HG02885 (cell line): ENCODE measurements around the gene DENND2A.
"Not testable (repeated sequence)": the region's sequence is repeated elsewhere in the genome, so short reads cannot be mapped to it uniquely, and the experiment has no call there.

Source experiments
- ATAC-seq: cut with Tn5 transposase; IDR thresholded peaks from one replicate; pipeline ENCODE4 v1.9.1; 2021; ENCODE audit warnings: mild to moderate bottlenecking; ENCODE audit not compliant: unreplicated experiment, poor library complexity

The DENND2A gene, protein sequence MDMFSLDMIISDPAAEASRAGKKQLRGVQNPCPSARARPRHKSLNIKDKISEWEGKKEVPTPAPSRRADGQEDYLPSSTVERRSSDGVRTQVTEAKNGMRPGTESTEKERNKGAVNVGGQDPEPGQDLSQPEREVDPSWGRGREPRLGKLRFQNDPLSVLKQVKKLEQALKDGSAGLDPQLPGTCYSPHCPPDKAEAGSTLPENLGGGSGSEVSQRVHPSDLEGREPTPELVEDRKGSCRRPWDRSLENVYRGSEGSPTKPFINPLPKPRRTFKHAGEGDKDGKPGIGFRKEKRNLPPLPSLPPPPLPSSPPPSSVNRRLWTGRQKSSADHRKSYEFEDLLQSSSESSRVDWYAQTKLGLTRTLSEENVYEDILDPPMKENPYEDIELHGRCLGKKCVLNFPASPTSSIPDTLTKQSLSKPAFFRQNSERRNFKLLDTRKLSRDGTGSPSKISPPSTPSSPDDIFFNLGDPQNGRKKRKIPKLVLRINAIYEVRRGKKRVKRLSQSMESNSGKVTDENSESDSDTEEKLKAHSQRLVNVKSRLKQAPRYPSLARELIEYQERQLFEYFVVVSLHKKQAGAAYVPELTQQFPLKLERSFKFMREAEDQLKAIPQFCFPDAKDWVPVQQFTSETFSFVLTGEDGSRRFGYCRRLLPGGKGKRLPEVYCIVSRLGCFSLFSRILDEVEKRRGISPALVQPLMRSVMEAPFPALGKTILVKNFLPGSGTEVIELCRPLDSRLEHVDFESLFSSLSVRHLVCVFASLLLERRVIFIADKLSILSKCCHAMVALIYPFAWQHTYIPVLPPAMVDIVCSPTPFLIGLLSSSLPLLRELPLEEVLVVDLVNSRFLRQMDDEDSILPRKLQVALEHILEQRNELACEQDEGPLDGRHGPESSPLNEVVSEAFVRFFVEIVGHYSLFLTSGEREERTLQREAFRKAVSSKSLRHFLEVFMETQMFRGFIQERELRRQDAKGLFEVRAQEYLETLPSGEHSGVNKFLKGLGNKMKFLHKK

DNA sequence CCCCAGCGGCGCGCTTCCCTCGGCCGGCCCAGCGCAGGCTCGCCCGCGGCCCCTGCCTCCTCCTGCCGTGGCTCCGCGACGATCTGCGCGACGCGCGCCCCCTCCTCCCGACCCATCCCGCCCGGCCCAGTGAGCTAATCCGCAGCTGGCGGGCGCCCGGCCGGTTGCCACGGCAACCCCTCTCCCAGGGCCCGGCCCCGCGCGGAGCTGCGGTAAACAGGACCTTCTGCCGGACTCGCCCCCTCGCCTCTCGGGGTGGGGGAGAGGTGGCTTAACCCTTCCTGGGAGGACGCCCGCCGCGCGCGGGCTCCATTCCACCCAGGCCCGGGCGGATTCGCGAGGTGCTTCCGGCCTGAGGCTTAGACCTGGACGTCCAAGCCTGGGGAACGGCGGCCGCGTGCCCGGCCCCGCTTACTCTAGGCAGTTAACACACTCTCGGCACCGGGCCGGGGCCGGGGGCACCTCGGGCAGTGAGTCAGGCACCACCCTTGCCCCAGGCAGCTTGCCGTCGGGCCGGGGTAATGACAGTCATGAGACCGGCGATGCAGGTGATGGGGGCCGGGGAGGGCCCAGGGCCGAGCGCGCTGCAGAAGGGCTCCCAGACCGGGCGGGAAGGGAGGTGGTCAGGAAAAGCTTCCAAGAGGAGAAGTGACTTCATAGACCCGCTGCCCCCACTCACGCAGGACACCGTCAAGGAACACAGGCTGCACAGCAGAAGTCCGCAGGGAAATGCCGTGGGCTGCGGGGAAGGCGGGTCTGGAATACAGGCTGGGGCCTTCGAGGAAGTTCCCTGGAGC lies at the start of gene DENND2A:
DENND2A (minus strand) TSS at position 87 of the 797 bp plus-strand sequence. CDS start 38,416 bp downstream, outside the sequence.
- ATAC-seq: no peak

DNA sequence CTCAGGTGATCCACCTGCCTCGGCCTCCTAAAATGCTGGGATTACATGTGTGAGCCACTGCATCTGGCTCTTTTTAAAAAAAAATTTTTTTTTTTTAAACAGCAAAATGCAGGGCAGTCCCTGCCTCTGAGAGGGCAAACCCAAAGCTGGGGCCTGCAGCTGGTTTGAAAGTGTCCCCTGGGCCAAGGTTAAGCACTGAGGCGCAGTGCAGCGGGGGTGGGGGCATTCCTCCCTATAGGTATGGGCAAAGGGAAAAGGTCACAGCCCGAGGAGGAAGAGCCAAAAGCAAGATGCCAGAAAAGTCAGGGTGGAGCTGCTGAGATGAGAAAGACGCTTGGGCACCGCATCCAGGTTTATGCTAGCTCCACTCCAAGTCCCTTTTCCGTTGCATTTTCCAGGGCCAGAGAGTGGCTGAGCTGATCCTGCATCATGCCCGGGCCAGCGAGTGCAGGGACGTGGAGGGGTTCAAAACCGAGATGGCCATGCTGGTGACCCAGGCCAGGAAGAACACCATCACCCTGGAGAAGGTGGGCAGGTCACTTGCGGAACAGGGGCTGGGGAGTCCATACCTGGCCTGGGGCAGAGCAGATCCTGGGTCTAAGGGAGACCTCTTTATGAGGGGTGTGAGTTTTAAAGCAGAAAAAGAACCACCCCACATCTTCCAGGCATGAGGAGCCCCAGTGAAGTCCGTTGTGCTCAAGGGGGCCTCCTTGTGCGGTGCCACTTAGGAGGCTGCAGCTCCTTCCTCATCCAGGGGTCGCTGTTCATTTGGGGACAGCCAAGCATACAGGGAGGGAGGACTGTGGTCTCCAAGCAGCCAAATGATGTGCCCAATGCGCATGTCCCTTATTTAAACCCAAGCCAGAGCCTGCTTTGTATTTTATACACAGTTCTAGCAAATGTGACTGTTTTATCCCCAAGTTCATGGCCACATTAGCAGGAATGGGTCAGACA lies 48.9 kb upstream of the DENND2A start:
- no peak for ATAC-seq

DNA sequence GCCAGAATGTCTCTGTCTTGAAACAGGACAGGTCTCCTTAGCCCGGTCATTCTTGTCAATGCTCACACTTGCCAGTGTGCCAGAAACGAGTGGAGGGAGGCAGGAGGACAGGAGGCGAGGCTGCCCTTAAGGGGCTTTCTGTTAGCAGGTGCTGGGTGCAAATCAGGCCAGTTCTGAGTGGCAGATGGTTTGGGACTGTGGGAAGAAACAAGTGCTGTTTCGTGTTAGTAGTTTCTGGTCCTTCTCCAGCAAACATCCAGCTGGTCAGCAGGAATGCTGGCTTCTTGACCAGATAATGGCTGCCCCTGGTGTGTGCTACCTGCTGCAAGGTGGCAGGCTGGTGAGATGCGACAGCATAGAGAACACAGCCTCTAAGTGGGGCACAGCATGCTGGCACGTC lies 47.7 kb upstream of the DENND2A start:
- no peak for ATAC-seq

GRCh38 chr7:140686921-140687320 lies 46.3 kb upstream of the DENND2A start:
- no peak for ATAC-seq

DNA sequence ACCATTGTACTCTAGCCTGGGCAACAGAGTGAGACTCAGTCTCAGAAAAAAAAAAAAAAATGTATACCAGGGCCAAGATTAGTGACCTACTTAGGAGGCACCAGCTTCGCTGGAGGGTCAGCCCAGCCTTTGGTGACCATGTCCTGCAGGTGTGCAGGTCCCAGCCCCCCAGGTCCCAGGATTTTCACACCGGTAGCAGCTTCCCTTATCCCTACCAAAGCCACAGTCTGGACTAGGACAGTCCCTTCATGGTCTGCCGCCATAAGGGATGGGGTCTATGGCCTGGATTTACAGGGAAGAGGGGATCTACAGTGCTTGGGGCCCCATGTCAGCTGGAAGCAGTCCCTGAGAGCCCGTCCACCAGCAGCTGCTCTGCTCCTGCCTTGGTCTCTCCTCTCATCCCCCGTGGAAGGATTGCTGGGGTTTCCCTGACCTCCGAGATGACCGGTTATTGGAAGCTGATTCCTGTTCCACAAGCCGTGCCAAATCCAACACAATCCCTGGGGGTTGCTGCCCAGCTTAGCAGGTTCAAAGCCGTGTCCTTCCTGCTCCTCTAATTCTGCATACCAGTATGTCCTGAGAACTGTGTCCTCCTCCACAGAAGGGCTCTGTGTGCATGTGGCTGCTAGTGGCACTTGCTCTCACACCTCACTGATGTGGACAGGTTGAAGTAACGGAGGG lies 44.9 kb upstream of the DENND2A start:
- no peak for ATAC-seq

- no peak for ATAC-seq
Measured at GRCh38 chr7:140684066-140684950, 43.7 kb upstream of the DENND2A start.

DNA sequence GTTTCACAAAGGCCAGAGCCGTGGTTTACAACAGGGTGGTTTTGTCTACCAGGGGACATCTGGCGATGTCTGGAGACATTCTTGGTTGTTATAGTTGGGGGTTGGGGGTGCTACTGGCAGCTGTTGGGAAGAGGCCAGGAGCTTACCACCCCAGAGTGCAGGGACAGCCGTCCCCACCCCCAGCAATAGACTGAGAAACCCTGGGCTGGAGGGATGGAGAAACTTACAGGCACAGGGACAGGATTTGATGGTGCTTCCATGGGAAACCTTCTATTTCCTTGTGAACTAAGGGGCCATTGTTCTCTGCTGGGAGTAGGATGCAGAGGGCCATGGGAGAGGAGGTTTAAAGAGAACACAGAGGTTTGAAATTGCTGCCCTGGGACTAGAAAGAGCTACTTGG lies 43.0 kb upstream of the DENND2A start:
- no peak for ATAC-seq

GRCh38 chr7:140681766-140682165 lies 41.2 kb upstream of the DENND2A start:
- ATAC-seq: no peak

- ATAC-seq: no peak
Measured at GRCh38 chr7:140680886-140681285, 40.3 kb upstream of the DENND2A start.

GRCh38 chr7:140679186-140679585 lies 38.6 kb upstream of the DENND2A start:
- no peak for ATAC-seq

DNA sequence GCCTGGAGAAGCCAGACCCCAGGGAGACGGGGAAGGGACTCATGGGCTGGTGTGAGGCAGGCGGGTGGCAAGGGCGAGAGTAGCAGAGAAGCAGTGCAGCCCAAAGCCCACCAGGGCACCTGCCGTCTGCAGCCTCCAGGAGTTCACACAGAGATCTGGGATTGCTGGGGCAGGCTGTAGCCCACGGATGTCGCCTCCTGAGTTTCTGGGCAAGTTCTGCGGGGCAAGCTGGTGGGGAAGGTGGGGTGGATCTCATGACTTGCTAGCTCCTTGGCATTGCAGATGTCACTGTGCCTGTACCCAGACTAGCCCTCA lies 38.2 kb upstream of the DENND2A start:
- ATAC-seq: no peak

- no peak for ATAC-seq
Measured at GRCh38 chr7:140678081-140678815, 37.6 kb upstream of the DENND2A start.

- ATAC-seq: no peak
Measured at GRCh38 chr7:140677496-140677895, 36.9 kb upstream of the DENND2A start.

DNA sequence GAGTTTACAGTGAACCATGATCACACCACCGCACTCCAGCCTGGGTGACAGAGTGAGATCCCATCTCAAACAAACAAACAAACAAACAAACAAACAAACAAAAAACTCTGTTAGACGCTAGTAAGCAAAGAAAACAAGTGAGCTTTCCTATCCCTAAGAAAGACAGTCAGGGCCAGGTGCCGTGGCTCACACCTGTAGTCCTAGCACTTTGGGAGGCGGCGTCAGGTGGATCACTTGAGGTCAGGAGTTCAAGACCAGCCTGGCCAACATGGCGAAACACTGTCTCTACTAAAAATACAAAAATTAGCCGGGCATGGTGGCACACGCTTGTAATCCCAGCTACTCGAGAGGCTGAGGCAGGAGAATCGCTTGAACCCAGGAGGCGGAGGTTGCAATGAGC lies 36.3 kb upstream of the DENND2A start:
- not testable (repeated sequence) for ATAC-seq

GRCh38 chr7:140676306-140676705 lies 35.7 kb upstream of the DENND2A start:
- peak; percentile 67 for ATAC-seq

DNA sequence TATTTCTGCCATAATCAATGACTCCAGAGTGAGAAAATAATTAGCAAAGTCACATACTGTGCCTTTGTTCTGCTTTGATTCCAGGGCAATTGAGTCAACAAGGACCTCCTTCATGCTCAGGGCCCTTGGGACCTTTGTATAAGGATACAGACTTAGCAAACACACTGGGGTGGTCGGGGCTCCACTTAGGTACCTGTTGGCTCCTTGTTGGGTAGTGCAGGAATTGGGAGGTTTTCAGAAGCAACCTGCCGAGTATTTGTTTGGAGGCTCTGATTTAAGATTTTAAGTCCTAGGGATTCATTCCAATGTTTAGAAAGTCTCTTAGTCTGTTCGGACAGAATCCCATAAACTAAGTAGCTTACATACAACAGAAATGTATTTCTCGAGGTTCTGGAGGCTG lies 35.1 kb upstream of the DENND2A start:
- no peak for ATAC-seq
